Lung (tissue), 12 donors: Measurements from ENCODE around the gene PRDM16. TPM values are rescaled to one million over a fixed set of nuclear protein-coding genes. Genes with fewer than 3 reads are reported as not detected.

Source experiments
- ATAC-seq: fragments of 200-7000 bp; cut with Tn5 transposase; one replicate; pipeline ENCODE4 v1.9.1; 2020; ENCODE audit warnings: moderate number of reproducible peaks; ENCODE audit not compliant: insufficient read depth, low FRiP score
- DNase-seq, 3 donors: peaks; one replicate each; pipeline ENCODE4 v3.0.0-alpha.2; 2013 to 2017
- H3K27ac ChIP-seq, 2 donors: one replicate each; pipeline ENCODE4 v1.5.1; 2013; ENCODE audit warnings: mild to moderate bottlenecking in 2 of 2, moderate library complexity in 2 of 2, control low read depth in 1 of 2, inconsistent platforms in 1 of 2, low read depth in 1 of 2, low read length in 1 of 2
- H3K27me3 ChIP-seq, 3 donors: one replicate each; pipeline ENCODE4 v1.5.1; 2013; ENCODE audit warnings: low read length in 2 of 3; ENCODE audit not compliant: control insufficient read depth in 3 of 3, insufficient read depth in 3 of 3
- H3K36me3 ChIP-seq, 4 donors: one replicate each; pipeline ENCODE4 v1.5.1; 2013; ENCODE audit warnings: low read length in 4 of 4, mild to moderate bottlenecking in 1 of 4, moderate library complexity in 1 of 4; ENCODE audit not compliant: control insufficient read depth in 4 of 4, insufficient read depth in 4 of 4
- H3K4me1 ChIP-seq, 5 donors: one replicate each; pipeline ENCODE4 v1.5.1; 2013; ENCODE audit warnings: low read length in 5 of 5, mild to moderate bottlenecking in 2 of 5, moderate library complexity in 1 of 5; ENCODE audit not compliant: control insufficient read depth in 5 of 5, insufficient read depth in 5 of 5
- H3K4me3 ChIP-seq: one replicate; pipeline ENCODE4 v1.5.1; 2013; ENCODE audit warnings: mild to moderate bottlenecking, control low read depth, moderate library complexity
- H3K9ac ChIP-seq, 2 donors: one replicate each; pipeline ENCODE4 v1.5.1; 2013; ENCODE audit warnings: low read length in 2 of 2, control low read depth in 1 of 2; ENCODE audit not compliant: insufficient read depth in 1 of 2
- H3K9me3 ChIP-seq, 4 donors: one replicate each; pipeline ENCODE4 v1.5.1; 2013; ENCODE audit warnings: low read length in 3 of 4, mild to moderate bottlenecking in 1 of 4, moderate library complexity in 1 of 4; ENCODE audit not compliant: control insufficient read depth in 4 of 4, insufficient read depth in 3 of 4
- CTCF ChIP-seq: IDR thresholded peaks from 2 replicates; pipeline ENCODE4 v1.5.1; 2012; ENCODE audit warnings: mild to moderate bottlenecking; ENCODE audit errors: control extremely low read depth, extremely low read depth
- WGBS, 2 donors: extraction: QIAGEN DNeasy Blood & Tissue Kit; methylation state at CpG; one replicate each; pipeline ENCODE4 v1.1.7; 2013; 5-methylcytosine and 5-hydroxymethylcytosine counted together
- polyA plus RNA-seq, 2 donors: library from polyadenylated mRNA; stranded (reverse); fragments of 200-250 nt; gene quantifications; one replicate each; pipeline ENCODE4 v1.2.1, GENCODE V29; 2013
- total RNA-seq, 2 donors: library from RNA; depleted of rRNA in 1 of 2; stranded (reverse); fragments of >200 nt in 1 of 2; gene quantifications; one replicate each; pipeline ENCODE4 v1.2.1, GENCODE V29; 2014 to 2021
- donor health status: control.
- donor health status: control.
- donor health status: Bipolar disorder and iron deficiency.
- donor health status: healthy.
- donor health status: DM: yes; HTN: yes; CAD: no.

Gene PRDM16
- total and polyA plus RNA-seq, 4 donors = 2.4 to 36.5 (median 13.1) TPM

GRCh38 chr1:3271866-3272265 lies 202.9 kb downstream of the PRDM16 start:
- Histone ChIP-seq H3K27ac (no peak overlapping the region), H3K36me3 (no peaks in the 10 kb centered on the region), H3K4me3 (no peak overlapping the region), H3K4me1 (peaks cover 0 to 7% (median 0%) of the 10 kb centered on the region in 5 donors), H3K27me3 (no peaks in the 10 kb centered on the region), H3K9ac (no peak overlapping the region), H3K9me3 (no peaks in the 10 kb centered on the region)
- no peak for ATAC-seq
- 69 to 80% methylated on average over 9 of the region's 9 CpGs for WGBS, 2 donors
- no peak for TF ChIP-seq CTCF
- DNase-seq = no peak

GRCh38 chr1:3272321-3273045 lies 203.5 kb downstream of the PRDM16 start:
- Histone ChIP-seq H3K27me3 (peaks cover 0 to under 1% (median 0%) of the 10 kb centered on the region in 3 donors), H3K4me3 (no peak overlapping the region), H3K4me1 (peaks cover 0 to 7% (median 0%) of the 10 kb centered on the region in 5 donors), H3K9ac (no peak overlapping the region), H3K27ac (no peak overlapping the region), H3K9me3 (no peaks in the 10 kb centered on the region), H3K36me3 (no peaks in the 10 kb centered on the region)
- ATAC-seq (no peak), DNase-seq (no peak)
- WGBS, 2 donors = 88 to 95% methylated on average over 29 of the region's 29 CpGs
- TF ChIP-seq CTCF = no peak

GRCh38 chr1:3273447-3273846 lies 204.4 kb downstream of the PRDM16 start:
- ATAC-seq (no peak), DNase-seq (no peak)
- 93 to 100% methylated on average over 4 of the region's 4 CpGs for WGBS, 2 donors
- Histone ChIP-seq H3K27me3 (peaks cover 0 to 3% (median 0%) of the 10 kb centered on the region in 3 donors), H3K4me3 (no peak overlapping the region), H3K27ac (no peak overlapping the region), H3K36me3 (no peaks in the 10 kb centered on the region), H3K4me1 (peaks cover 0 to 7% (median 0%) of the 10 kb centered on the region in 5 donors), H3K9me3 (no peaks in the 10 kb centered on the region), H3K9ac (no peak overlapping the region)
- no peak for TF ChIP-seq CTCF
